Uterus (tissue), 2 donors: ENCODE results near the gene TTLL7.

Experiments used
- CTCF ChIP-seq, 4 experiments: fragments of 200-600 bp in 2 of 4; fragments of 450-650 bp in 2 of 4; sonication (generic) in 2 of 4; IDR thresholded peaks; one replicate each; pipeline ENCODE4 v1.5.1; 2016 to 2019; ENCODE audit warnings: antibody characterized with exemption in 4 of 4, mild to moderate bottlenecking in 2 of 4, moderate library complexity in 1 of 4
- POLR2A ChIP-seq, 2 donors: fragments of 450-650 bp; IDR thresholded peaks; one replicate each; pipeline ENCODE4 v1.6.1; 2016; ENCODE audit warnings: antibody characterized with exemption in 2 of 2, mild to moderate bottlenecking in 1 of 2, moderate library complexity in 1 of 2

- no peak for TF ChIP-seq CTCF (IDR thresholded peaks at IDR 0.05)
- no peak for TF ChIP-seq POLR2A (IDR thresholded peaks at IDR 0.05)
These were observed 183.6 kb downstream of the TTLL7 start for GRCh38 chr1:83815330-83815729.
